GM12878 (cell line): Measurements from ENCODE around the gene FRAS1. TPM values are rescaled to one million over a fixed set of nuclear protein-coding genes. Genes with fewer than 3 reads are reported as not detected.

Source experiments
- ATAC-seq: fragments of 200-7000 bp; cut with Tn5 transposase; 3 replicates; pipeline ENCODE4 v1.9.1; 2020; ENCODE audit warnings: mild to moderate bottlenecking, moderate library complexity
- BruUV-seq: library from RNA; stranded (reverse); fragments of 400-500 nt; replicated peaks from 2 replicates; lab custom pipeline; 2021; lab: Mats Ljungman, UMichigan
- CTCF ChIA-PET: fragments of 300-600 bp; sonication (Branson Sonifier 250); formaldehyde crosslinking; extraction: SDS; loops from one replicate; lab custom pipeline; 2021; ENCODE audit warnings: inconsistent platforms; lab: Yijun Ruan, JAX
- POLR2A ChIA-PET: fragments of 350-600 bp; formaldehyde crosslinking; extraction: SDS; loops from one replicate; lab custom pipeline; 2021; ENCODE audit warnings: inconsistent platforms; lab: Charles Lee
- RAD21 ChIA-PET: fragments of 300-600 bp; sonication (Branson Sonifier 250); formaldehyde crosslinking; loops from one replicate; lab custom pipeline; 2023; ENCODE audit warnings: antibody characterized with exemption; ENCODE audit not compliant: unreplicated experiment; lab: Charles Lee
- SMC1A ChIA-PET: fragments of 300-600 bp; sonication (Branson Sonifier 250); formaldehyde crosslinking; loops from one replicate; lab custom pipeline; 2023; ENCODE audit not compliant: unreplicated experiment, uncharacterized antibody; lab: Charles Lee
- DNase-seq: peaks from one replicate; pipeline ENCODE4 v3.0.0-alpha.2; 2011; ENCODE audit warnings: low read depth, low spot score
- FAIRE-seq: peaks from 3 replicates; lab custom pipeline; 2011; peaks lifted over from hg19 to GRCh38; lab: Jason Lieb, UNC
- H2AFZ ChIP-seq: 2 replicates; pipeline ENCODE4 v1.6.0; 2011; ENCODE audit warnings: low read depth, low read length, control low read depth; ENCODE audit not compliant: control insufficient read depth
- H3K27ac ChIP-seq: 2 replicates; pipeline ENCODE4 v1.5.1; 2011; ENCODE audit warnings: control low read depth; ENCODE audit not compliant: control insufficient read depth, insufficient read depth
- H3K27me3 ChIP-seq, 2 experiments: replicated peaks in 1 of 2; 2 replicates each; pipeline versions ENCODE4 v1.6.0 to v1.6.1; 2011; ENCODE audit warnings: low read length in 1 of 2; ENCODE audit not compliant: control insufficient read depth in 2 of 2, insufficient read depth in 2 of 2
- H3K36me3 ChIP-seq, 2 experiments: 2 replicates each; pipeline ENCODE4 v1.5.1; 2011; ENCODE audit warnings: low read length in 1 of 2; ENCODE audit not compliant: control insufficient read depth in 2 of 2, insufficient read depth in 2 of 2
- H3K4me1 ChIP-seq: 2 replicates; pipeline ENCODE4 v1.6.1; 2011; ENCODE audit warnings: mild to moderate bottlenecking, low read length, moderate library complexity, mixed read lengths; ENCODE audit not compliant: control insufficient read depth, insufficient read depth
- H3K4me2 ChIP-seq: 2 replicates; pipeline ENCODE4 v1.6.0; 2011; ENCODE audit warnings: control low read depth; ENCODE audit not compliant: control insufficient read depth, insufficient read depth
- H3K4me3 ChIP-seq: fragments of 200-600 bp; sonication (generic); 2 replicates; pipeline ENCODE4 v1.5.1; 2016
- H3K79me2 ChIP-seq: 2 replicates; pipeline ENCODE4 v1.6.0; 2011; ENCODE audit warnings: low read length; ENCODE audit not compliant: control insufficient read depth, insufficient read depth
- H3K9ac ChIP-seq: 2 replicates; pipeline ENCODE4 v1.8.0; 2011; ENCODE audit warnings: low read length, control low read depth, mixed read lengths; ENCODE audit not compliant: control insufficient read depth, insufficient read depth
- H3K9me3 ChIP-seq: replicated peaks from 3 replicates; pipeline ENCODE4 v1.5.1; 2011; ENCODE audit warnings: mild to moderate bottlenecking, low read length; ENCODE audit not compliant: control insufficient read depth, insufficient read depth
- H4K20me1 ChIP-seq: 2 replicates; pipeline ENCODE4 v1.6.0; 2011; ENCODE audit not compliant: control insufficient read depth, insufficient read depth
- CREB1 ChIP-seq: IDR thresholded peaks from 2 replicates; pipeline ENCODE4 v1.6.1; 2012; ENCODE audit warnings: low read depth, mild to moderate bottlenecking, inconsistent platforms
- EGR1 ChIP-seq, 2 experiments: IDR thresholded peaks; 1 replicate in 1 of 2; 2 replicates in 1 of 2; pipeline ENCODE4 v1.6.1; 2011 to 2012; ENCODE audit warnings: low read depth in 2 of 2, low read length in 2 of 2, borderline replicate concordance in 1 of 2, mild to moderate bottlenecking in 1 of 2, moderate library complexity in 1 of 2
- FOS ChIP-seq: IDR thresholded peaks from 3 replicates; pipeline ENCODE4 v1.6.1; 2011; ENCODE audit warnings: borderline replicate concordance; ENCODE audit not compliant: insufficient read length; ENCODE audit errors: extremely low read depth
- JUNB ChIP-seq: IDR thresholded peaks from 2 replicates; pipeline ENCODE4 v1.6.1; 2016; ENCODE audit warnings: antibody characterized with exemption, mild to moderate bottlenecking
- MYB ChIP-seq: fragments of 150-350 bp; IDR thresholded peaks from 2 replicates; pipeline ENCODE4 v1.6.1; 2014; ENCODE audit warnings: mild to moderate bottlenecking, low read depth, low read length, borderline replicate concordance
- RCOR1 ChIP-seq: conservative IDR thresholded peaks from 2 replicates; pipeline ENCODE4 v1.6.1; 2012; ENCODE audit warnings: low read depth, low read length, improper control_type of control experiment
- SMAD5 ChIP-seq: IDR thresholded peaks from 2 replicates; pipeline ENCODE4 v1.6.1; 2016; ENCODE audit warnings: antibody characterized with exemption, low read depth
- SRF ChIP-seq, 2 experiments: IDR thresholded peaks; 2 replicates each; pipeline ENCODE4 v1.6.1; 2011; ENCODE audit warnings: low read depth in 2 of 2, low read length in 2 of 2, mild to moderate bottlenecking in 1 of 2, moderate library complexity in 1 of 2
- WRNIP1 ChIP-seq: IDR thresholded peaks from 2 replicates; pipeline ENCODE4 v1.6.1; 2011; ENCODE audit warnings: low read depth, low read length, improper control_type of control experiment, borderline replicate concordance
- WGBS: methylation state at CpG from one replicate; pipeline ENCODE4 v1.1.6; 2016; ENCODE audit warnings: low lambda C conversion rate; ENCODE audit not compliant: insufficient replicate concordance, insufficient coverage; ENCODE audit errors: missing lambda C conversion rate; 5-methylcytosine and 5-hydroxymethylcytosine counted together
- in situ Hi-C: fragments of 300-500 bp; cut with MboI; formaldehyde crosslinking; loops from 9 replicates; pipeline ENCODE4 v1.14.3; 2018; ENCODE audit warnings: mixed read lengths
- intact Hi-C: fragments of 100-400 bp; cut with micrococcal nuclease; formaldehyde crosslinking; loops from one replicate; pipeline ENCODE4 v1.14.2; 2022; ENCODE audit not compliant: unreplicated experiment
- polyA plus RNA-seq, 11 experiments: library from polyadenylated mRNA; depleted of rRNA in 4 of 11; unstranded in 6 of 11; stranded (reverse) in 5 of 11; fragments of >200 nt; fragmentation: Nextera tagmentation in 4 of 11; fragmentation: Illumina TruSeq in 1 of 11; extraction: Ambion mirVana in 4 of 11; extraction: Trizol in 1 of 11; gene quantifications; 1 replicate in 1 of 11; 2 replicates in 10 of 11; pipeline versions ENCODE4 v1.2.1 to v1.2.3, GENCODE V29; 2011 to 2016; ENCODE audit warnings: inconsistent platforms in 2 of 11, missing spikeins in 2 of 11, low read depth in 1 of 11
- total RNA-seq, 4 experiments: library from RNA; depleted of rRNA in 3 of 4; stranded (reverse); fragments of >200 nt in 3 of 4; fragmentation: Illumina TruSeq in 1 of 4; extraction: Trizol in 1 of 4; gene quantifications; 2 replicates each; pipeline versions ENCODE4 v1.2.1 to v1.2.3, GENCODE V29; 2013 to 2021
- TF ChIP-seq, protein P1 (sequence below): fragments of 450-650 bp; formaldehyde crosslinking; IDR thresholded peaks from 2 replicates; pipeline ENCODE4 v1.4.0; 2020; ENCODE audit warnings: mild to moderate bottlenecking, moderate library complexity
- TF ChIP-seq, protein P2 (sequence below): IDR thresholded peaks from 2 replicates; pipeline ENCODE4 v1.6.1; 2012; ENCODE audit warnings: low read depth, low read length, improper control_type of control experiment
- TF ChIP-seq, protein P3 (sequence below): IDR thresholded peaks from 2 replicates; pipeline ENCODE4 v1.6.1; 2011; ENCODE audit warnings: low read depth, mild to moderate bottlenecking, low read length, moderate library complexity, borderline replicate concordance; ENCODE audit errors: extremely low read depth
- TF ChIP-seq, protein P4 (sequence below): fragments of 450-650 bp; IDR thresholded peaks from 2 replicates; pipeline ENCODE4 v1.6.1; 2017; ENCODE audit warnings: mild to moderate bottlenecking, moderate library complexity

Gene FRAS1
- total and polyA plus RNA-seq, 10 of the 15 experiments (the other 5 are each of a cell fraction or from before 2014, with no cell fraction given), result 0.08 to 11.7 (median 0.20) TPM

DNA sequence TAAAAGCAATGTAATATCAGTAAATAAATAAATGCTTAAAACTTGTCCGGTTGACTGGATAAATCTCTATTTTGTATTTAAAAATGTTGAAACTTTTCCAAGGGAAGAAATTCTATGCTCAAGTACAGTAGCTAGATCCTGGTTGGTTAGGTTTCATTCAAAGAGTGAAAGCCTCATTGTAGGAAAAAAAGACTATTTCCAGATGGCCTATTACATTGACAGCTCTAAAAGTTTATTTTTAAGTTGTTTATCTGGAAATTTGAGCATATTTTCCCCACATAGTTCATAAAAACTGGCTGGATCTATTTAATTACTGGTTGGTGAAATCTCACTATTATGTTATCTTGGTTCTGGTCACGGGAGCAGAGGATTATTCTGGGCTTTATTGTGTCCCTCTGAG lies 38.0 kb downstream of the FRAS1 start (continued):
- TF ChIP-seq EGR1 (IDR thresholded peaks at IDR 0.05; ENCODE audit: borderline replicate concordance in 1 of 2, low read depth in 2 of 2, low read length in 2 of 2), result no peak
- TF ChIP-seq MYB, result no peak
- no peak for TF ChIP-seq CREB1

DNA sequence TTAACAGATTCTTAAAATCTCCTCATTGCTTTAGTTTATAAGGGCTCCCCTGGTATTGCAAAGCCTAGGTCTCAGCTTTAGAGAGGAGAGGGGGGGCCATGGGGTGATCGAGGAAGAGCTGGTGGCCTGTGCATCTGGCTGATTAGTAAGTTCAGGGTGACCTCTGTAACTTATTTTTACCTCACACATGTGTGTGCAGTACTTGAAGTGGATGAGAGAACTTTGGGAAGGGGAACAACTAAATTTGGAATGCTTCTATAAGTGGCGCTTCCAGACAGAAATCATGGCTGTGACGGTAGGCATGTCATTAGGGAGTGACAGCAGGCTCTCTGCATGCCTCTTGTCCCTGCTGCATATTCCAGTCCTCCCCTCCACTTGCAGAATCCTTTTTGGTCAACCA lies 41.9 kb downstream of the FRAS1 start:
- RAD21 ChIA-PET, result no interaction called here
- H3K27me3 ChIP-seq, result no peaks in the 10 kb centered on the region
- WGBS, result 30% methylated on average over 3 of the region's 3 CpGs
- H3K9ac ChIP-seq, result no peak overlapping the region
- CTCF ChIA-PET, result no interaction called here
- no peaks in the 10 kb centered on the region for H3K9me3 ChIP-seq
- POLR2A ChIA-PET, result no interaction called here
- BruUV-seq, result no TSS peak
- no peaks in the 10 kb centered on the region for H3K79me2 ChIP-seq
- no peak overlapping the region for H3K4me2 ChIP-seq
- H4K20me1 ChIP-seq, result no peaks in the 10 kb centered on the region
- H2AFZ ChIP-seq, result no peak overlapping the region
- H3K36me3 ChIP-seq, result no peaks in the 10 kb centered on the region
- intact Hi-C loops (no loop called here), in situ Hi-C loops (no loop called here)
- SMC1A ChIA-PET, result interaction anchor here (1.0 to 1.3 kb wide), 2 partner anchors 22 to 31 kb away, joined by 3 read pairs; no protein-coding TSS in a partner anchor
- H3K27ac ChIP-seq, result no peak overlapping the region
- H3K4me1 ChIP-seq, result no peaks in the 10 kb centered on the region
- no peak overlapping the region for H3K4me3 ChIP-seq
- ATAC-seq (no peak), FAIRE-seq (no peak), DNase-seq (no peak)
- TF ChIP-seq, protein P1, sequence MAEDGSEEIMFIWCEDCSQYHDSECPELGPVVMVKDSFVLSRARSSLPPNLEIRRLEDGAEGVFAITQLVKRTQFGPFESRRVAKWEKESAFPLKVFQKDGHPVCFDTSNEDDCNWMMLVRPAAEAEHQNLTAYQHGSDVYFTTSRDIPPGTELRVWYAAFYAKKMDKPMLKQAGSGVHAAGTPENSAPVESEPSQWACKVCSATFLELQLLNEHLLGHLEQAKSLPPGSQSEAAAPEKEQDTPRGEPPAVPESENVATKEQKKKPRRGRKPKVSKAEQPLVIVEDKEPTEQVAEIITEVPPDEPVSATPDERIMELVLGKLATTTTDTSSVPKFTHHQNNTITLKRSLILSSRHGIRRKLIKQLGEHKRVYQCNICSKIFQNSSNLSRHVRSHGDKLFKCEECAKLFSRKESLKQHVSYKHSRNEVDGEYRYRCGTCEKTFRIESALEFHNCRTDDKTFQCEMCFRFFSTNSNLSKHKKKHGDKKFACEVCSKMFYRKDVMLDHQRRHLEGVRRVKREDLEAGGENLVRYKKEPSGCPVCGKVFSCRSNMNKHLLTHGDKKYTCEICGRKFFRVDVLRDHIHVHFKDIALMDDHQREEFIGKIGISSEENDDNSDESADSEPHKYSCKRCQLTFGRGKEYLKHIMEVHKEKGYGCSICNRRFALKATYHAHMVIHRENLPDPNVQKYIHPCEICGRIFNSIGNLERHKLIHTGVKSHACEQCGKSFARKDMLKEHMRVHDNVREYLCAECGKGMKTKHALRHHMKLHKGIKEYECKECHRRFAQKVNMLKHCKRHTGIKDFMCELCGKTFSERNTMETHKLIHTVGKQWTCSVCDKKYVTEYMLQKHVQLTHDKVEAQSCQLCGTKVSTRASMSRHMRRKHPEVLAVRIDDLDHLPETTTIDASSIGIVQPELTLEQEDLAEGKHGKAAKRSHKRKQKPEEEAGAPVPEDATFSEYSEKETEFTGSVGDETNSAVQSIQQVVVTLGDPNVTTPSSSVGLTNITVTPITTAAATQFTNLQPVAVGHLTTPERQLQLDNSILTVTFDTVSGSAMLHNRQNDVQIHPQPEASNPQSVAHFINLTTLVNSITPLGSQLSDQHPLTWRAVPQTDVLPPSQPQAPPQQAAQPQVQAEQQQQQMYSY (CRISPR knock-in tag), result no peak
- TF ChIP-seq, protein P2, sequence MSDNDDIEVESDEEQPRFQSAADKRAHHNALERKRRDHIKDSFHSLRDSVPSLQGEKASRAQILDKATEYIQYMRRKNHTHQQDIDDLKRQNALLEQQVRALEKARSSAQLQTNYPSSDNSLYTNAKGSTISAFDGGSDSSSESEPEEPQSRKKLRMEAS, result no peak
- TF ChIP-seq WRNIP1 (no peak), SRF (IDR thresholded peaks at IDR 0.05; ENCODE audit: low read depth in 2 of 2, low read length in 2 of 2) (no peak), FOS (no peak), JUNB (no peak), SMAD5 (no peak), RCOR1 (no peak)
- TF ChIP-seq, protein P3, sequence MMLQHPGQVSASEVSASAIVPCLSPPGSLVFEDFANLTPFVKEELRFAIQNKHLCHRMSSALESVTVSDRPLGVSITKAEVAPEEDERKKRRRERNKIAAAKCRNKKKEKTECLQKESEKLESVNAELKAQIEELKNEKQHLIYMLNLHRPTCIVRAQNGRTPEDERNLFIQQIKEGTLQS, result no peak
- TF ChIP-seq, protein P4, sequence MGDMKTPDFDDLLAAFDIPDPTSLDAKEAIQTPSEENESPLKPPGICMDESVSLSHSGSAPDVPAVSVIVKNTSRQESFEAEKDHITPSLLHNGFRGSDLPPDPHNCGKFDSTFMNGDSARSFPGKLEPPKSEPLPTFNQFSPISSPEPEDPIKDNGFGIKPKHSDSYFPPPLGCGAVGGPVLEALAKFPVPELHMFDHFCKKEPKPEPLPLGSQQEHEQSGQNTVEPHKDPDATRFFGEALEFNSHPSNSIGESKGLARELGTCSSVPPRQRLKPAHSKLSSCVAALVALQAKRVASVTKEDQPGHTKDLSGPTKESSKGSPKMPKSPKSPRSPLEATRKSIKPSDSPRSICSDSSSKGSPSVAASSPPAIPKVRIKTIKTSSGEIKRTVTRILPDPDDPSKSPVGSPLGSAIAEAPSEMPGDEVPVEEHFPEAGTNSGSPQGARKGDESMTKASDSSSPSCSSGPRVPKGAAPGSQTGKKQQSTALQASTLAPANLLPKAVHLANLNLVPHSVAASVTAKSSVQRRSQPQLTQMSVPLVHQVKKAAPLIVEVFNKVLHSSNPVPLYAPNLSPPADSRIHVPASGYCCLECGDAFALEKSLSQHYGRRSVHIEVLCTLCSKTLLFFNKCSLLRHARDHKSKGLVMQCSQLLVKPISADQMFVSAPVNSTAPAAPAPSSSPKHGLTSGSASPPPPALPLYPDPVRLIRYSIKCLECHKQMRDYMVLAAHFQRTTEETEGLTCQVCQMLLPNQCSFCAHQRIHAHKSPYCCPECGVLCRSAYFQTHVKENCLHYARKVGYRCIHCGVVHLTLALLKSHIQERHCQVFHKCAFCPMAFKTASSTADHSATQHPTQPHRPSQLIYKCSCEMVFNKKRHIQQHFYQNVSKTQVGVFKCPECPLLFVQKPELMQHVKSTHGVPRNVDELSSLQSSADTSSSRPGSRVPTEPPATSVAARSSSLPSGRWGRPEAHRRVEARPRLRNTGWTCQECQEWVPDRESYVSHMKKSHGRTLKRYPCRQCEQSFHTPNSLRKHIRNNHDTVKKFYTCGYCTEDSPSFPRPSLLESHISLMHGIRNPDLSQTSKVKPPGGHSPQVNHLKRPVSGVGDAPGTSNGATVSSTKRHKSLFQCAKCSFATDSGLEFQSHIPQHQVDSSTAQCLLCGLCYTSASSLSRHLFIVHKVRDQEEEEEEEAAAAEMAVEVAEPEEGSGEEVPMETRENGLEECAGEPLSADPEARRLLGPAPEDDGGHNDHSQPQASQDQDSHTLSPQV, result no peak
